K562 (cell line): ENCODE results near the gene HBG1. TPM values are rescaled to one million over a fixed set of nuclear protein-coding genes. Genes with fewer than 3 reads are reported as not detected.

ENCODE experiments used
- CXXC5 ChIP-seq: fragments of 250-450 bp; sonication (Bioruptor Pico); IDR thresholded peaks from 2 replicates; pipeline ENCODE4 v1.8.0; 2022; ENCODE audit warnings: inconsistent platforms, mild to moderate bottlenecking, moderate library complexity
- GATAD2B ChIP-seq: fragments of 450-650 bp; IDR thresholded peaks from 2 replicates; pipeline ENCODE4 v1.6.1; 2017; ENCODE audit warnings: mild to moderate bottlenecking, borderline replicate concordance
- HBP1 ChIP-seq: fragments of 450-650 bp; formaldehyde crosslinking; IDR thresholded peaks from 2 replicates; pipeline ENCODE4 v1.4.0; 2022; ENCODE audit warnings: missing genetic modification characterization
- IFI16 ChIP-seq: fragments of 250-450 bp; sonication (Bioruptor Pico); IDR thresholded peaks from 2 replicates; pipeline ENCODE4 v2.1.2; 2022; ENCODE audit warnings: mild to moderate bottlenecking, inconsistent platforms
- JUN ChIP-seq, 2 experiments: sonication (generic) in 1 of 2; formaldehyde crosslinking in 1 of 2; IDR thresholded peaks; 2 replicates each; pipeline versions ENCODE4 v1.6.1 to v1.8.0; 2012 to 2022; ENCODE audit warnings: borderline replicate concordance in 2 of 2, mild to moderate bottlenecking in 2 of 2, improper control_type of control experiment in 1 of 2, low read depth in 1 of 2, low read length in 1 of 2, missing genetic modification reagents in 1 of 2
- KDM2B ChIP-seq: fragments of 250-450 bp; sonication (Bioruptor Pico); IDR thresholded peaks from 2 replicates; pipeline ENCODE4 v1.8.0; 2021; ENCODE audit warnings: mild to moderate bottlenecking, moderate library complexity
- NONO ChIP-seq, 2 experiments: fragments of 200-400 bp in 1 of 2; fragments of 450-650 bp in 1 of 2; formaldehyde crosslinking in 1 of 2; IDR thresholded peaks; 2 replicates each; pipeline ENCODE4 v1.6.1; 2017; ENCODE audit warnings: low read depth in 2 of 2, mild to moderate bottlenecking in 2 of 2, moderate library complexity in 2 of 2, low read length in 1 of 2
- PTBP1 ChIP-seq: fragments of 200-400 bp; formaldehyde crosslinking; IDR thresholded peaks from 2 replicates; pipeline ENCODE4 v1.6.1; 2017; ENCODE audit warnings: low read depth, low read length
- ZBTB40 ChIP-seq, 2 experiments: fragments of 450-650 bp in 1 of 2; sonication (generic) in 1 of 2; formaldehyde crosslinking in 1 of 2; IDR thresholded peaks; 2 replicates each; pipeline versions ENCODE4 v1.7.1 to v1.9.0; 2016 to 2022; ENCODE audit warnings: inconsistent platforms in 1 of 2, mild to moderate bottlenecking in 1 of 2, missing genetic modification reagents in 1 of 2
- ZNF395 ChIP-seq: fragments of 200-800 bp; sonication (Bioruptor generic); IDR thresholded peaks from 2 replicates; pipeline ENCODE4 v1.6.1; 2017; ENCODE audit warnings: missing genetic modification characterization, missing compliant biosample characterization
- polyA plus RNA-seq, 8 experiments: library from polyadenylated mRNA; depleted of rRNA in 4 of 8; stranded (reverse) in 5 of 8; unstranded in 3 of 8; fragments of >200 nt; fragmentation: Nextera tagmentation in 2 of 8; fragmentation: Illumina TruSeq in 1 of 8; extraction: Ambion mirVana in 2 of 8; extraction: Trizol in 1 of 8; gene quantifications; 2 replicates each; pipeline versions ENCODE4 v1.2.1 to v1.2.3, GENCODE V29; 2011 to 2014; ENCODE audit warnings: inconsistent platforms in 1 of 8, missing spikeins in 1 of 8
- total RNA-seq, 7 experiments: library from RNA; depleted of rRNA in 6 of 7; stranded (reverse); fragments of >200 nt in 6 of 7; fragmentation: Illumina TruSeq in 2 of 7; extraction: Trizol in 2 of 7; gene quantifications; 2 replicates each; pipeline versions ENCODE4 v1.2.1 to v1.2.3, GENCODE V29; 2011 to 2021; ENCODE audit warnings: low replicate concordance in 1 of 7
- TF ChIP-seq, protein P1 (sequence below): IDR thresholded peaks from 2 replicates; pipeline ENCODE4 v1.6.1; 2012; ENCODE audit warnings: low read depth, low read length, improper control_type of control experiment, borderline replicate concordance

Gene HBG1
- total and polyA plus RNA-seq, 9 of the 15 experiments (the other 6 are each of a cell fraction or from before 2014, with no cell fraction given), result 1,066 to 16,338 (median 4,898) TPM

DNA sequence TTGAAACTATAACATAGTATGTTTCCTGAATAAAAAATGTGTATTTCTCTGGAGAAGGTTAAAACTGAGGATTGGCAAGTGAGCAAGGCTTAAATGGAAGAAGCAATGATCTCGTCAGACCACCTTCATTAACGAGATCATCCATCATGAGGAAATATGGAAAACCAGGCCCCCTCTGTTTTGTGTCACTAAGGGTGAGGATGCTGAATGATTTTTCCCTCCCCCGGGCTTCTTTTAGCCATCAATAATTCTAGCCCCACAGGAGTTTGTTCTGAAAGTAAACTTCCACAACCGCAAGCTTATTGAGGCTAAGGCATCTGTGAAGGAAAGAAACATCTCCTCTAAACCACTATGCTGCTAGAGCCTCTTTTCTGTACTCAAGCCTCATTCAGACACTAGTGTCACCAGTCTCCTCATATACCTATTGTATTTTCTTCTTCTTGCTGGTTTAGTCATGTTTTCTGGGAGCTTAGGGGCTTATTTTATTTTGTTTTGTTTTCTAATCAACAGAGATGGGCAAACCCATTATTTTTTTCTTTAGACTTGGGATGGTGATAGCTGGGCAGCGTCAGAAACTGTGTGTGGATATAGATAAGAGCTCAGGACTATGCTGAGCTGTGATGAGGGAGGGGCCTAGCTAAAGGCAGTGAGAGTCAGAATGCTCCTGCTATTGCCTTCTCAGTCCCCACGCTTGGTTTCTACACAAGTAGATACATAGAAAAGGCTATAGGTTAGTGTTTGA is 25.9 kb upstream of the HBG1 start (continued):
- TF ChIP-seq ZNF395 (CRISPR knock-in tag) (peak; percentile 70), GATAD2B (peak; percentile 58; the same call in 1 of the 2 replicates), KDM2B (CRISPR knock-in tag) (no peak), HBP1 (no peak), NONO (IDR thresholded peaks at IDR 0.05; ENCODE audit: low read depth in 2 of 2, low read length in 1 of 2) (no peak), PTBP1 (no peak), ZBTB40 (IDR thresholded peaks at IDR 0.05) (no peak), ZBTB40 (CRISPR knock-in tag; IDR thresholded peaks at IDR 0.05) (no peak), IFI16 (0 out of 2 replicates have a peak, but pooled peaks have one; percentile 44), JUN (IDR thresholded peaks at IDR 0.05; ENCODE audit: borderline replicate concordance, low read depth, low read length) (peak; percentile 12; the same call in 1 of the 2 replicates), JUN (CRISPR knock-in tag; IDR thresholded peaks at IDR 0.05; ENCODE audit: borderline replicate concordance) (no peak), CXXC5 (peak; percentile 77)
- TF ChIP-seq, protein P1, sequence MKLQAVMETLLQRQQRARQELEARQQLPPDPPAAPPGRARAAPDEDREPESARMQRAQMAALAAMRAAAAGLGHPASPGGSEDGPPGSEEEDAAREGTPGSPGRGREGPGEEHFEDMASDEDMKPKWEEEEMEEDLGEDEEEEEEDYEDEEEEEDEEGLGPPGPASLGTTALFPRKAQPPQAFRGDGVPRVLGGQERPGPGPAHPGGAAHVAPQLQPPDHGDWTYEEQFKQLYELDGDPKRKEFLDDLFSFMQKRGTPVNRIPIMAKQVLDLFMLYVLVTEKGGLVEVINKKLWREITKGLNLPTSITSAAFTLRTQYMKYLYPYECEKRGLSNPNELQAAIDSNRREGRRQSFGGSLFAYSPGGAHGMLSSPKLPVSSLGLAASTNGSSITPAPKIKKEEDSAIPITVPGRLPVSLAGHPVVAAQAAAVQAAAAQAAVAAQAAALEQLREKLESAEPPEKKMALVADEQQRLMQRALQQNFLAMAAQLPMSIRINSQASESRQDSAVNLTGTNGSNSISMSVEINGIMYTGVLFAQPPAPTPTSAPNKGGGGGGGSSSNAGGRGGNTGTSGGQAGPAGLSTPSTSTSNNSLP, result peak; percentile 86; the same call in 1 of the 2 replicates
